ENCODE data around the gene RAB1B. TPM values are rescaled to one million over a fixed set of nuclear protein-coding genes. Genes with fewer than 3 reads are reported as not detected.

The RAB1B gene
- total and polyA plus RNA-seq, 10 of the 15 experiments (the other 5 are each of a cell fraction or from before 2014, with no cell fraction given) = 10.4 to 193 (median 96.9) TPM

- peak; percentile 99 for FAIRE-seq
- CTCF ChIA-PET = interaction anchor here (0.5 to 3.9 kb wide), 38 partner anchors 9 to 820 kb away, joined by 3 to 46 read pairs (median 4); partner anchors contain the start of gene YIF1A
- TF ChIP-seq BCL11A (IDR thresholded peaks at IDR 0.05; ENCODE audit: low read depth, low read length) = no peak
- no peak for TF ChIP-seq ZBTB11 (CRISPR knock-in tag; IDR thresholded peaks at IDR 0.05)
- TF ChIP-seq NFIC (IDR thresholded peaks at IDR 0.05; ENCODE audit: low read depth, low read length) = peak; percentile 56; the same call in 1 of the 2 replicates
- no peak for TF ChIP-seq SMAD5 (IDR thresholded peaks at IDR 0.05; ENCODE audit: low read depth)
- no peak for TF ChIP-seq KDM1A (IDR thresholded peaks at IDR 0.05; ENCODE audit: borderline replicate concordance)
- no peak; the same call in 1 of the 2 replicates for TF ChIP-seq NFYA (IDR thresholded peaks at IDR 0.05; ENCODE audit: borderline replicate concordance, low read depth, low read length)
- TF ChIP-seq TBL1XR1 (IDR thresholded peaks at IDR 0.05; ENCODE audit: low read depth, low read length) = no peak
- peak; percentile 66; the same call in 1 of the 2 replicates for TF ChIP-seq BACH1 (IDR thresholded peaks at IDR 0.05; ENCODE audit: borderline replicate concordance)
- peak; percentile 100 for TF ChIP-seq RELB (IDR thresholded peaks at IDR 0.05; ENCODE audit: low read depth)
- TF ChIP-seq ZZZ3 (IDR thresholded peaks at IDR 0.05; ENCODE audit: control insufficient read depth, insufficient read length, low read depth) = no peak
- TF ChIP-seq MTA3 (IDR thresholded peaks at IDR 0.05; ENCODE audit: borderline replicate concordance, low read length) = no peak
- peak; percentile 92 for TF ChIP-seq ATF3 (IDR thresholded peaks at IDR 0.05; ENCODE audit: borderline replicate concordance, extremely low read depth, low read depth, low read length)
- TF ChIP-seq E2F8 (IDR thresholded peaks at IDR 0.05; ENCODE audit: low read depth, partially characterized antibody) = peak; percentile 60
These were observed 45.9 kb upstream of the RAB1B start for GRCh38 chr11:66222358-66223149.

More at GRCh38 chr11:66222358-66223149, 45.9 kb upstream of the RAB1B start:
- H3K79me2 ChIP-seq (ENCODE audit: control insufficient read depth, insufficient read depth, low read length) = no peaks in the 10 kb centered on the region
- RAD21 ChIA-PET (ENCODE audit: unreplicated experiment) = interaction anchor here (0.8 to 2.5 kb wide), 22 partner anchors 14 to 171 kb away, joined by 3 to 35 read pairs (median 5); partner anchors contain the start of genes SF3B2, SLC29A2 and YIF1A
- peaks cover 17% of the 10 kb centered on the region for H3K4me1 ChIP-seq (ENCODE audit: control insufficient read depth, insufficient read depth, low read length)
- no peaks in the 10 kb centered on the region for H4K20me1 ChIP-seq (ENCODE audit: control insufficient read depth, insufficient read depth)
- ATAC-seq (peak; percentile 97), DNase-seq (ENCODE audit: low read depth, low spot score) (peak; percentile 96)
- H3K4me3 ChIP-seq = no peak overlapping the region; the same call in 1 of the 2 replicates
- peak overlapping the region; percentile 32 for H3K4me2 ChIP-seq (ENCODE audit: control insufficient read depth, insufficient read depth)
- H3K27me3 ChIP-seq (replicated peaks in 1 of 2; ENCODE audit: control insufficient read depth in 2 of 2, insufficient read depth in 2 of 2, low read length in 1 of 2) = no peaks in the 10 kb centered on the region
- intact Hi-C loops (cut with micrococcal nuclease; ENCODE audit: unreplicated experiment) (loop anchor here (1.0 to 5.0 kb wide), 4 partner anchors 60 to 150 kb away; partner anchors contain the start of gene PACS1), in situ Hi-C loops (cut with MboI) (no loop called here)
- H3K27ac ChIP-seq (ENCODE audit: control insufficient read depth, insufficient read depth) = peak overlapping the region; percentile 92
- peaks cover 14 to 50% of the 10 kb centered on the region in 2 experiments for H3K36me3 ChIP-seq (ENCODE audit: control insufficient read depth in 2 of 2, insufficient read depth in 2 of 2, low read length in 1 of 2)
- WGBS (ENCODE audit: insufficient coverage, insufficient replicate concordance, low lambda C conversion rate, missing lambda C conversion rate) = 8% methylated on average over 21 of the region's 21 CpGs
- BruUV-seq (replicated peaks) = TSS peak; percentile 73
- no peaks in the 10 kb centered on the region for H3K9me3 ChIP-seq (replicated peaks; ENCODE audit: control insufficient read depth, insufficient read depth, low read length)
- H2AFZ ChIP-seq (ENCODE audit: control insufficient read depth, low read depth, low read length) = peak overlapping the region; percentile 43
- H3K9ac ChIP-seq (ENCODE audit: control insufficient read depth, insufficient read depth, low read length) = peak overlapping the region; percentile 67
- SMC1A ChIA-PET (ENCODE audit: uncharacterized antibody, unreplicated experiment) = interaction anchor here (0.6 to 3.7 kb wide), 22 partner anchors 17 to 234 kb away, joined by 3 to 37 read pairs (median 4); no protein-coding TSS in a partner anchor
- POLR2A ChIA-PET = interaction anchor here (0.6 to 2.4 kb wide), 11 partner anchors 39 to 144 kb away, joined by 3 to 16 read pairs (median 5); partner anchors contain the start of gene RAB1B
